ENCODE data around the gene CDON. TPM values are rescaled to one million over a fixed set of nuclear protein-coding genes. Genes with fewer than 3 reads are reported as not detected.

The CDON gene
- 72.9 TPM for total RNA-seq

GRCh38 chr11:126062679-126063506 is at the start of gene CDON:
TSS of gene CDON (minus strand) at chr11:126062866. CDS start at chr11:126023476, 39,390 bp downstream.

GRCh38 chr11:125945797-125946520 is 116.7 kb downstream of the CDON start, which contains the start of gene VSIG10L2:
TSS of gene VSIG10L2 (plus strand) at chr11:125946044. CDS start at chr11:125946056, 12 bp downstream.

Other genes starting within 250 kb of the CDON start
- not detected for gene PATE4, start 229.6 kb downstream of the CDON start, total RNA-seq
- gene HYLS1, start 175.2 kb downstream of the CDON start, total RNA-seq, result 9.7 TPM
- gene PUS3, start 159.7 kb downstream of the CDON start, total RNA-seq, result 9.4 TPM
- 23.2 TPM for gene DDX25, start 158.4 kb downstream of the CDON start, total RNA-seq
- gene VSIG10L2, start 116.8 kb downstream of the CDON start, total RNA-seq, result not detected
- 51.0 TPM for gene RPUSD4, start 148.8 kb upstream of the CDON start, total RNA-seq
- 29.1 TPM for gene FAM118B, start 148.9 kb upstream of the CDON start, total RNA-seq
- 20.7 TPM for gene SRPRA, start 206.0 kb upstream of the CDON start, total RNA-seq
- 22.5 TPM for gene FOXRED1, start 206.3 kb upstream of the CDON start, total RNA-seq
- gene TIRAP, start 220.2 kb upstream of the CDON start, total RNA-seq, result 3.8 TPM
- gene DCPS, start 241.2 kb upstream of the CDON start, total RNA-seq, result 5.3 TPM